HEK293 (cell line): ENCODE results near the gene MRPL46.

Experiments used
- CTCF ChIA-PET: fragments of 350-600 bp; formaldehyde crosslinking; extraction: SDS; loops from one replicate; lab custom pipeline; 2021; ENCODE audit warnings: antibody characterized with exemption; lab: Yijun Ruan, JAX
- POLR2A ChIA-PET: fragments of 300-600 bp; formaldehyde crosslinking; extraction: SDS; loops from one replicate; lab custom pipeline; 2020; ENCODE audit warnings: antibody characterized with exemption, inconsistent platforms; lab: Yijun Ruan, JAX
- H3K27ac ChIP-seq: fragments of 200-500 bp; sonication (Bioruptor generic); 2 replicates; pipeline ENCODE4 v1.5.1; 2014; ENCODE audit warnings: low read depth, low read length, control low read depth, inconsistent platforms; ENCODE audit errors: extremely low read depth
- H3K36me3 ChIP-seq, 2 experiments: fragments of 200-500 bp in 1 of 2; sonication (Bioruptor generic) in 1 of 2; 1 replicate in 1 of 2; 2 replicates in 1 of 2; pipeline ENCODE4 v1.5.1; 2014 to 2017; ENCODE audit warnings: inconsistent platforms in 2 of 2, low read length in 2 of 2; ENCODE audit not compliant: control insufficient read depth in 2 of 2, insufficient read depth in 1 of 2
- H3K4me1 ChIP-seq: fragments of 200-500 bp; sonication (Bioruptor generic); 2 replicates; pipeline ENCODE4 v1.5.1; 2014; ENCODE audit warnings: mild to moderate bottlenecking, low read length, inconsistent platforms; ENCODE audit not compliant: control insufficient read depth, insufficient read depth
- H3K4me3 ChIP-seq: 2 replicates; pipeline ENCODE4 v1.5.1; 2011; ENCODE audit warnings: low read depth, mild to moderate bottlenecking, control low read depth, low read length, moderate library complexity
- H3K9me3 ChIP-seq: fragments of 200-500 bp; sonication (Bioruptor generic); 2 replicates; pipeline ENCODE4 v1.5.1; 2014; ENCODE audit warnings: low read depth, low read length, inconsistent platforms; ENCODE audit not compliant: control insufficient read depth, insufficient read depth
- GFI1B ChIP-seq: fragments of 450-650 bp; formaldehyde crosslinking; IDR thresholded peaks from 2 replicates; pipeline ENCODE4 v1.5.1; 2016; ENCODE audit warnings: missing biosample characterization, missing genetic modification characterization
- GLIS1 ChIP-seq: fragments of 450-650 bp; formaldehyde crosslinking; IDR thresholded peaks from 2 replicates; pipeline ENCODE4 v1.5.1; 2016; ENCODE audit warnings: missing biosample characterization, missing genetic modification characterization
- OSR2 ChIP-seq: fragments of 450-650 bp; formaldehyde crosslinking; IDR thresholded peaks from 2 replicates; pipeline ENCODE4 v1.5.1; 2016; ENCODE audit warnings: missing biosample characterization, missing genetic modification characterization
- TRIM28 ChIP-seq: IDR thresholded peaks from 2 replicates; pipeline ENCODE4 v1.6.1; 2011; ENCODE audit warnings: low read length, control low read depth, borderline replicate concordance
- ZBTB1 ChIP-seq: fragments of 450-650 bp; formaldehyde crosslinking; IDR thresholded peaks from 2 replicates; pipeline ENCODE4 v1.5.1; 2016; ENCODE audit warnings: missing biosample characterization, missing genetic modification characterization
- ZBTB6 ChIP-seq: fragments of 450-650 bp; formaldehyde crosslinking; IDR thresholded peaks from 2 replicates; pipeline ENCODE4 v1.5.1; 2017; ENCODE audit warnings: missing biosample characterization, missing genetic modification characterization
- ZFHX2 ChIP-seq: fragments of 450-650 bp; formaldehyde crosslinking; conservative IDR thresholded peaks from 2 replicates; pipeline ENCODE4 v1.5.1; 2016; ENCODE audit warnings: missing biosample characterization, missing genetic modification characterization
- ZNF169 ChIP-seq: fragments of 450-650 bp; formaldehyde crosslinking; IDR thresholded peaks from 2 replicates; pipeline ENCODE4 v1.5.1; 2016; ENCODE audit warnings: missing biosample characterization, missing genetic modification characterization
- ZNF175 ChIP-seq: fragments of 450-650 bp; formaldehyde crosslinking; IDR thresholded peaks from 2 replicates; pipeline ENCODE4 v1.5.1; 2016; ENCODE audit warnings: missing biosample characterization, missing genetic modification characterization
- ZNF280C ChIP-seq: fragments of 450-650 bp; formaldehyde crosslinking; IDR thresholded peaks from 2 replicates; pipeline ENCODE4 v1.5.1; 2016; ENCODE audit warnings: missing biosample characterization, missing genetic modification characterization
- ZNF324 ChIP-seq: fragments of 450-650 bp; formaldehyde crosslinking; IDR thresholded peaks from 2 replicates; pipeline ENCODE4 v1.5.1; 2016; ENCODE audit warnings: missing biosample characterization, missing genetic modification characterization
- ZNF350 ChIP-seq: fragments of 450-650 bp; formaldehyde crosslinking; IDR thresholded peaks from 2 replicates; pipeline ENCODE4 v1.5.0; 2017; ENCODE audit warnings: missing biosample characterization, mild to moderate bottlenecking, missing genetic modification characterization
- ZNF501 ChIP-seq: fragments of 450-650 bp; formaldehyde crosslinking; IDR thresholded peaks from 2 replicates; pipeline ENCODE4 v1.5.1; 2016; ENCODE audit warnings: missing biosample characterization, missing genetic modification characterization
- ZNF514 ChIP-seq: fragments of 450-650 bp; formaldehyde crosslinking; IDR thresholded peaks from 2 replicates; pipeline ENCODE4 v1.5.1; 2016; ENCODE audit warnings: missing biosample characterization, missing genetic modification characterization
- ZNF585B ChIP-seq: fragments of 450-650 bp; formaldehyde crosslinking; IDR thresholded peaks from 2 replicates; pipeline ENCODE4 v1.5.1; 2016; ENCODE audit warnings: missing biosample characterization, missing genetic modification characterization
- ZNF623 ChIP-seq: fragments of 450-650 bp; formaldehyde crosslinking; IDR thresholded peaks from 2 replicates; pipeline ENCODE4 v1.5.1; 2016; ENCODE audit warnings: missing biosample characterization, missing genetic modification characterization
- ZNF629 ChIP-seq: fragments of 450-650 bp; formaldehyde crosslinking; IDR thresholded peaks from 2 replicates; pipeline ENCODE4 v1.5.1; 2017; ENCODE audit warnings: missing biosample characterization, missing genetic modification characterization
- ZNF639 ChIP-seq: fragments of 450-650 bp; formaldehyde crosslinking; IDR thresholded peaks from 2 replicates; pipeline ENCODE4 v1.5.1; 2016; ENCODE audit warnings: missing biosample characterization, missing genetic modification characterization
- ZNF76 ChIP-seq: fragments of 450-650 bp; formaldehyde crosslinking; IDR thresholded peaks from 2 replicates; pipeline ENCODE4; 2016; ENCODE audit warnings: low read depth, missing biosample characterization, missing genetic modification characterization, borderline replicate concordance
- ZNF776 ChIP-seq: fragments of 450-650 bp; formaldehyde crosslinking; IDR thresholded peaks from 2 replicates; pipeline ENCODE4 v1.5.0; 2017; ENCODE audit warnings: missing biosample characterization, missing genetic modification characterization, borderline replicate concordance
- ZNF791 ChIP-seq: fragments of 450-650 bp; formaldehyde crosslinking; IDR thresholded peaks from 2 replicates; pipeline ENCODE4 v1.5.1; 2016; ENCODE audit warnings: missing biosample characterization, missing genetic modification characterization
- ZSCAN30 ChIP-seq: fragments of 450-650 bp; IDR thresholded peaks from 2 replicates; pipeline ENCODE4 v1.5.1; 2018; ENCODE audit warnings: missing biosample characterization, mild to moderate bottlenecking, missing genetic modification characterization, moderate library complexity
- TF ChIP-seq, protein P1 (sequence below): fragments of 450-650 bp; formaldehyde crosslinking; IDR thresholded peaks from 2 replicates; pipeline ENCODE4 v1.5.1; 2016; ENCODE audit warnings: missing biosample characterization, missing genetic modification characterization
- TF ChIP-seq, protein P2 (sequence below): fragments of 450-650 bp; formaldehyde crosslinking; IDR thresholded peaks from 2 replicates; pipeline ENCODE4 v1.5.1; 2016; ENCODE audit warnings: missing biosample characterization, missing genetic modification characterization
- TF ChIP-seq, protein P3 (sequence below): fragments of 450-650 bp; formaldehyde crosslinking; IDR thresholded peaks from 2 replicates; pipeline ENCODE4 v1.5.1; 2016; ENCODE audit warnings: missing biosample characterization, missing genetic modification characterization

Gene MRPL46

GRCh38 chr15:88441076-88441730, 26.0 kb downstream of the MRPL46 start:
- no peaks in the 10 kb centered on the region for H3K4me1 ChIP-seq
- ChIA-PET POLR2A (no interaction called here), CTCF (interaction anchor here (1.4 kb wide), 1 partner anchor 9 kb away, joined by 4 read pairs; no protein-coding TSS in a partner anchor)
- TF ChIP-seq ZNF169 (tag by site-specific recombination), result no peak
- no peak for TF ChIP-seq ZNF585B (tag by site-specific recombination)
- TF ChIP-seq OSR2 (tag by site-specific recombination), result no peak
- no peak for TF ChIP-seq ZNF76
- TF ChIP-seq ZNF776, result no peak
- TF ChIP-seq ZFHX2, result no peak
- no peak for TF ChIP-seq ZNF639 (tag by site-specific recombination)
- TF ChIP-seq ZNF514 (tag by site-specific recombination), result no peak
- TF ChIP-seq ZBTB6, result no peak
- TF ChIP-seq, protein P1, sequence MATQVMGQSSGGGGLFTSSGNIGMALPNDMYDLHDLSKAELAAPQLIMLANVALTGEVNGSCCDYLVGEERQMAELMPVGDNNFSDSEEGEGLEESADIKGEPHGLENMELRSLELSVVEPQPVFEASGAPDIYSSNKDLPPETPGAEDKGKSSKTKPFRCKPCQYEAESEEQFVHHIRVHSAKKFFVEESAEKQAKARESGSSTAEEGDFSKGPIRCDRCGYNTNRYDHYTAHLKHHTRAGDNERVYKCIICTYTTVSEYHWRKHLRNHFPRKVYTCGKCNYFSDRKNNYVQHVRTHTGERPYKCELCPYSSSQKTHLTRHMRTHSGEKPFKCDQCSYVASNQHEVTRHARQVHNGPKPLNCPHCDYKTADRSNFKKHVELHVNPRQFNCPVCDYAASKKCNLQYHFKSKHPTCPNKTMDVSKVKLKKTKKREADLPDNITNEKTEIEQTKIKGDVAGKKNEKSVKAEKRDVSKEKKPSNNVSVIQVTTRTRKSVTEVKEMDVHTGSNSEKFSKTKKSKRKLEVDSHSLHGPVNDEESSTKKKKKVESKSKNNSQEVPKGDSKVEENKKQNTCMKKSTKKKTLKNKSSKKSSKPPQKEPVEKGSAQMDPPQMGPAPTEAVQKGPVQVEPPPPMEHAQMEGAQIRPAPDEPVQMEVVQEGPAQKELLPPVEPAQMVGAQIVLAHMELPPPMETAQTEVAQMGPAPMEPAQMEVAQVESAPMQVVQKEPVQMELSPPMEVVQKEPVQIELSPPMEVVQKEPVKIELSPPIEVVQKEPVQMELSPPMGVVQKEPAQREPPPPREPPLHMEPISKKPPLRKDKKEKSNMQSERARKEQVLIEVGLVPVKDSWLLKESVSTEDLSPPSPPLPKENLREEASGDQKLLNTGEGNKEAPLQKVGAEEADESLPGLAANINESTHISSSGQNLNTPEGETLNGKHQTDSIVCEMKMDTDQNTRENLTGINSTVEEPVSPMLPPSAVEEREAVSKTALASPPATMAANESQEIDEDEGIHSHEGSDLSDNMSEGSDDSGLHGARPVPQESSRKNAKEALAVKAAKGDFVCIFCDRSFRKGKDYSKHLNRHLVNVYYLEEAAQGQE (tag by site-specific recombination), result no peak
- no peak for TF ChIP-seq ZNF501 (tag by site-specific recombination)
- no peak for TF ChIP-seq ZNF791 (tag by site-specific recombination)
- no peak for TF ChIP-seq ZBTB1 (tag by site-specific recombination)
- no peak for TF ChIP-seq GLIS1 (tag by site-specific recombination)
- TF ChIP-seq, protein P2, sequence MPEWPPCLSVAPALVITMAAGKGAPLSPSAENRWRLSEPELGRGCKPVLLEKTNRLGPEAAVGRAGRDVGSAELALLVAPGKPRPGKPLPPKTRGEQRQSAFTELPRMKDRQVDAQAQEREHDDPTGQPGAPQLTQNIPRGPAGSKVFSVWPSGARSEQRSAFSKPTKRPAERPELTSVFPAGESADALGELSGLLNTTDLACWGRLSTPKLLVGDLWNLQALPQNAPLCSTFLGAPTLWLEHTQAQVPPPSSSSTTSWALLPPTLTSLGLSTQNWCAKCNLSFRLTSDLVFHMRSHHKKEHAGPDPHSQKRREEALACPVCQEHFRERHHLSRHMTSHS (tag by site-specific recombination), result no peak
- no peak for TF ChIP-seq GFI1B (tag by site-specific recombination)
- no peak for TF ChIP-seq ZNF629 (tag by site-specific recombination)
- no peak for TF ChIP-seq ZSCAN30
- TF ChIP-seq ZNF175 (tag by site-specific recombination), result no peak
- no peak for TF ChIP-seq TRIM28
- H3K27ac ChIP-seq, result no peak overlapping the region
- no peaks in the 10 kb centered on the region for H3K36me3 ChIP-seq
- H3K9me3 ChIP-seq, result no peaks in the 10 kb centered on the region; the same call in 1 of the 2 replicates
- no peak overlapping the region for H3K4me3 ChIP-seq

DNA sequence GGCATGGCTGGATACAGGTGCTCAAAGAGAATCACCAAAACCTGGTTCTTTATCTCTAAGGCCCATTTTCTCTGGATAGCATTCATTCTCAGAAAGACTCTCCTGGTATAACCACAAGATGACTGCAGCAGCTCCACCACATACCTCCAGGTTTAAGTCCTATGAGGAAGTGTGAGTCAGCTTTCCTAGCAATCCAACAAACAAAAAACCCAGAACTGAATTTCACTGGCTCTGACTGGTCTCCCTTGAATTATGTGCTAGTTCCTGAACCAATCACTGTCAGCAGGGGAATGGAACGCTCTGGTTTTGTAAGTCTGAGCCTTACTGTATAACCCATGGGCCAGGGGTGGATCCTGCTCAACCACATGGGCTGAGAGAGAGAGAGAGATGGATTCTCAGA, 27.2 kb downstream of the MRPL46 start:
- H3K27ac ChIP-seq, result no peak overlapping the region
- H3K4me1 ChIP-seq, result no peaks in the 10 kb centered on the region
- ChIA-PET POLR2A (no interaction called here), CTCF (interaction anchor here (0.7 to 1.4 kb wide), 3 partner anchors 10 to 176 kb away, joined by 3 to 5 read pairs (median 4); no protein-coding TSS in a partner anchor)
- H3K4me3 ChIP-seq, result no peak overlapping the region
- H3K36me3 ChIP-seq, result no peaks in the 10 kb centered on the region
- H3K9me3 ChIP-seq, result no peaks in the 10 kb centered on the region; the same call in 1 of the 2 replicates
- TF ChIP-seq ZNF350 (tag by site-specific recombination), result no peak
- TF ChIP-seq ZNF324 (tag by site-specific recombination), result no peak
- TF ChIP-seq ZNF639 (tag by site-specific recombination), result no peak
- TF ChIP-seq ZNF280C (tag by site-specific recombination), result no peak
- TF ChIP-seq, protein P3, sequence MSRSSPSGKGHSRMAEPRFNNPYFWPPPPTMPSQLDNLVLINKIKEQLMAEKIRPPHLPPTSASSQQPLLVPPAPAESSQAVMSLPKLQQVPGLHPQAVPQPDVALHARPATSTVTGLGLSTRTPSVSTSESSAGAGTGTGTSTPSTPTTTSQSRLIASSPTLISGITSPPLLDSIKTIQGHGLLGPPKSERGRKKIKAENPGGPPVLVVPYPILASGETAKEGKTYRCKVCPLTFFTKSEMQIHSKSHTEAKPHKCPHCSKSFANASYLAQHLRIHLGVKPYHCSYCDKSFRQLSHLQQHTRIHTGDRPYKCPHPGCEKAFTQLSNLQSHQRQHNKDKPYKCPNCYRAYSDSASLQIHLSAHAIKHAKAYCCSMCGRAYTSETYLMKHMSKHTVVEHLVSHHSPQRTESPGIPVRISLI (tag by site-specific recombination), result no peak
- no peak for TF ChIP-seq ZNF623
